ENCODE measurements around the gene ATF6B.

DNA sequence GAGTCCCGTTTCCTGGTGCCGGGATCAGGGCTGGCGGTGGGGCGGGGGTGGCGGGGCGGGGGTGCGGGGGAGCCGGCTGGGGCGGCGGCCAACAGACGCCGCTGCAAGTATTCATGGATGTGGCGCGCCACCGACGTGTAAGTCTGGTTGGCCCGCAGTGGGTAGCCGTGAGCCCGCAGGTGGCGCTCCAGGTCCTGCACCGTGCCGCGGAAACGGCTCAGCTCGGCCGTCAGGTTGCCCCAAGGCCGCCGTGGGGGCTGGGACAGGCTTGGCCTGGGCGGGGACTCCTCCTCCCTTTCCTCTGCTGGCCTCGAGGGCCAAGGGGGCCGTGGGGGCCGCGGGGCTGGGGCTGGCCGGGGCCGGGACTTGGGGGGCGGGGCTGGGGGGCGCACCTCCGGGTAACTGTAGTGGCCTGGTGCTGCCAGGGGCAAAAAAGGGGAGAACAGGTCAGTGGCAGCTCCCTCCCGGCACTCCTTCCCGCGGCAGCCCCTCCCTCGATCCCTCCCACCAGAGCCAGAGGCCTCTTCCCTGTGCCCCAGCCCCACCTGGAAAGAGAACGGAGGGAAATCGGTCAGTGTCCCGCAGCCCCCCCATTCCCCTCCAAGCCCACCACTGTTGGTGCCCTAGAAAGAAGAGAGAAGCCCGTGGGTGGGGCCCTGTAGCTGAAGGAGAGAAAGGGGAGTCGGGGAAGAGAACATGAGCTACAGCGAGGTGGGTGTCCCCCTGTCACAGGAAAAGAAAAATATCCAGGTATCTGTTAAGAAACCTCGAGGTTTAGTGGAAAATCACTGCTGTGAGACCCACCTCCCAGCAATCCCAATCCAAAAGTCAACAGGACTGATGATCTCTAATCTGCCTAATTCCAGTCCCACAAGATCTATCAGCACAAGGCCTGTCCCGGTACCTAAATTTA, 40.2 kb downstream of the ATF6B start:
- TF ChIP-seq POLR2A (IDR thresholded peaks at IDR 0.05; ENCODE audit: extremely low read depth, insufficient read length) (no peak), CTCF (IDR thresholded peaks at IDR 0.05; ENCODE audit: low read depth, low read length) (peak; percentile 50), MAX (IDR thresholded peaks at IDR 0.05; ENCODE audit: low read depth, low read length) (no peak)
